ENCODE data around the gene VIT. TPM values are rescaled to one million over a fixed set of nuclear protein-coding genes. Genes with fewer than 3 reads are reported as not detected.

Gene VIT
- total RNA-seq, 1 donor from 2014 or later: not detected

DNA sequence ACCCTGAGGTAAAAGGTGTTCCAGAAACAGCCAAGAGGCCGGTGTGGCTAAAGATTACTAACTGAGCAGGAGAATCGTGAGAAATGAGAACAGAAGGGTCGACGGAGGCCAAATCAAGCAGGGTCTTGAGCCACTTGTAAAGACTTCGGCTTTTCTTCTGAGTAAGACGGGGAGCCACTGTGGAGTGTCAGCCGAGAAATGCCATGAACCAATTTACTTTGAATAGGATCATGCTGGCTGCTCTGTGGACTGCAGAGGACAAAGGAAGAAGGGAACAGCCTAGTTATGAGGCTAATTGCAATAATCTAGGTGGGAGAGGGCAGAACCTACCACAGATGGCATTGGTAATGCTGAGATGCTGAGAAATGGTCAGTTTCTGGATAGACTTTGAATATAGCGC is 16.8 kb downstream of the VIT start:
- H3K36me3 ChIP-seq (ENCODE audit: control insufficient read depth, insufficient read depth, low read length): no peaks in the 10 kb centered on the region
- no peaks in the 10 kb centered on the region for H3K27me3 ChIP-seq (ENCODE audit: control insufficient read depth, insufficient read depth, low read length)
- H3K4me3 ChIP-seq (ENCODE audit: low read depth, low read length): no peak overlapping the region
- no peak for DNase-seq (ENCODE audit: low read depth)
- TF ChIP-seq, protein P1, sequence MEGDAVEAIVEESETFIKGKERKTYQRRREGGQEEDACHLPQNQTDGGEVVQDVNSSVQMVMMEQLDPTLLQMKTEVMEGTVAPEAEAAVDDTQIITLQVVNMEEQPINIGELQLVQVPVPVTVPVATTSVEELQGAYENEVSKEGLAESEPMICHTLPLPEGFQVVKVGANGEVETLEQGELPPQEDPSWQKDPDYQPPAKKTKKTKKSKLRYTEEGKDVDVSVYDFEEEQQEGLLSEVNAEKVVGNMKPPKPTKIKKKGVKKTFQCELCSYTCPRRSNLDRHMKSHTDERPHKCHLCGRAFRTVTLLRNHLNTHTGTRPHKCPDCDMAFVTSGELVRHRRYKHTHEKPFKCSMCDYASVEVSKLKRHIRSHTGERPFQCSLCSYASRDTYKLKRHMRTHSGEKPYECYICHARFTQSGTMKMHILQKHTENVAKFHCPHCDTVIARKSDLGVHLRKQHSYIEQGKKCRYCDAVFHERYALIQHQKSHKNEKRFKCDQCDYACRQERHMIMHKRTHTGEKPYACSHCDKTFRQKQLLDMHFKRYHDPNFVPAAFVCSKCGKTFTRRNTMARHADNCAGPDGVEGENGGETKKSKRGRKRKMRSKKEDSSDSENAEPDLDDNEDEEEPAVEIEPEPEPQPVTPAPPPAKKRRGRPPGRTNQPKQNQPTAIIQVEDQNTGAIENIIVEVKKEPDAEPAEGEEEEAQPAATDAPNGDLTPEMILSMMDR (IDR thresholded peaks at IDR 0.05; ENCODE audit: insufficient read depth, low read length, poor library complexity, severe bottlenecking): no peak

DNA sequence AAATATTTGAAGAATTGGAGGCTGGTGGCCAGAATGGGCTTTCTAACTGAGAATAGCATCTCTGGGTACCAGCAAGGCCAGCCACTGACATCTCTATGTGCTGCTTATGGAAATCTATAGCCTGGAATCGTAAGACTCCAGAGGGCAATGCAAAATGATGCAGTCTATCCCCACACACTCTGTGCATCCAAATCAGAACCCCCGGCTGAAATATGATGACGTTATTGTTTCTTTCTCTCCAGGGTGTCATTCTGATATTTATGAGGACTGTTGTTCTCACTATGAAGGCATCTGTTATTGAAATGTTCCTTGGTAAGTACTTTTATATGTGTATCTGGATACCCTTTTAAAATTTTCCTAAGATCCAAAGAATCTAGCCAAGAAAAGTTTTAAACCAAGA is 19.6 kb downstream of the VIT start:
- TF ChIP-seq, protein P1 (IDR thresholded peaks at IDR 0.05; ENCODE audit: insufficient read depth, low read length, poor library complexity, severe bottlenecking): no peak
- Histone ChIP-seq H3K4me3 (ENCODE audit: low read depth, low read length) (no peak overlapping the region), H3K27me3 (ENCODE audit: control insufficient read depth, insufficient read depth, low read length) (no peaks in the 10 kb centered on the region), H3K36me3 (ENCODE audit: control insufficient read depth, insufficient read depth, low read length) (no peaks in the 10 kb centered on the region)
- no peak for DNase-seq (ENCODE audit: low read depth)

DNA sequence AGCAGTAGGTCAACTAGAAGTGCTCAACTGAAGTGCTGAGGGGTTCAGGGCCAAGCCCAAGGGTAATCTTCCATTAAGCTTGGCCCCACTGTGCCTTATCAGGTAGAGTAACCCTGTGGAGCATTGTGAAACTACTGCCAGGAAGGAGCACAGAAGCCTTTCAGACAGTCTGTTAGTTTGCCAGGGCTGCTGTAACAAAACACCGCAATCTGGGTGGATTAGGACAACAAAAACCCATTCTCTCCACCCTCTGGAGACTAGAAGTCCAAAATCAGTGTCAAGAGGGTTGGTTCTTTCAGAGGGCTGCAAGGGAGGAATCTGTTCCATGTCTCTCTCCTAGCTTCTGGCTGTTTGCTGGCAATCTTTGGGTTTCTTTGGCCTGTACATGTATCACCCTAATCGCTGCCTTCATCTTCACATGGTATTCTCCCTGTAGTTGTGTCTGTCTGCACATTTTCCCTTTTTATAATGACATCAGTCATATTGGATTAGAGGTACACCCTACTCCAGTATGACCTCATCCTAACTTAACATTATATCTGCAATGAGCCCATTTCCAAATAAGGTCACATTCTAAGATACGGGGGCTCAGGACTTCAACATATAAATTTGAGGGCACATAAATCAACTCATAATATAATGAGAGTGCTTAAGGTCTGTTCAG is 21.2 kb downstream of the VIT start:
- no peaks in the 10 kb centered on the region for H3K36me3 ChIP-seq (ENCODE audit: control insufficient read depth, insufficient read depth, low read length)
- H3K27me3 ChIP-seq (ENCODE audit: control insufficient read depth, insufficient read depth, low read length): no peaks in the 10 kb centered on the region
- TF ChIP-seq, protein P1 (IDR thresholded peaks at IDR 0.05; ENCODE audit: insufficient read depth, low read length, poor library complexity, severe bottlenecking): no peak
- H3K4me3 ChIP-seq (ENCODE audit: low read depth, low read length): no peak overlapping the region
- DNase-seq (ENCODE audit: low read depth): no peak

GRCh38 chr2:36727550-36727949 is 31.0 kb downstream of the VIT start:
- Histone ChIP-seq H3K27me3 (ENCODE audit: control insufficient read depth, insufficient read depth, low read length) (no peaks in the 10 kb centered on the region), H3K4me3 (ENCODE audit: low read depth, low read length) (no peak overlapping the region), H3K36me3 (ENCODE audit: control insufficient read depth, insufficient read depth, low read length) (no peaks in the 10 kb centered on the region)
- DNase-seq (ENCODE audit: low read depth): no peak
- TF ChIP-seq, protein P1 (IDR thresholded peaks at IDR 0.05; ENCODE audit: insufficient read depth, low read length, poor library complexity, severe bottlenecking): no peak

GRCh38 chr2:36729067-36729466 is 32.6 kb downstream of the VIT start:
- no peak for DNase-seq (ENCODE audit: low read depth)
- H3K4me3 ChIP-seq (ENCODE audit: low read depth, low read length): no peak overlapping the region
- H3K36me3 ChIP-seq (ENCODE audit: control insufficient read depth, insufficient read depth, low read length): no peaks in the 10 kb centered on the region
- H3K27me3 ChIP-seq (ENCODE audit: control insufficient read depth, insufficient read depth, low read length): no peaks in the 10 kb centered on the region
- TF ChIP-seq, protein P1 (IDR thresholded peaks at IDR 0.05; ENCODE audit: insufficient read depth, low read length, poor library complexity, severe bottlenecking): no peak

Measured in kidney epithelial cell (primary cell).